Epithelial cell of esophagus (primary cell): ENCODE measurements around the gene PPP6R3.
A peak's percentile ranks its signal among the peaks of the same experiment; 100 is the strongest.

Experiments
- DNase-seq: peaks from one replicate; pipeline ENCODE4 v3.0.0; 2010; ENCODE audit warnings: low read depth
- H3K4me3 ChIP-seq: 2 replicates; pipeline ENCODE4 v1.5.1; 2011; ENCODE audit warnings: mild to moderate bottlenecking, low read length, control low read depth
- TF ChIP-seq, protein P1 (sequence below): IDR thresholded peaks from 2 replicates; pipeline ENCODE4 v1.5.1; 2011; ENCODE audit warnings: low read depth, mild to moderate bottlenecking, low read length, control low read depth, inconsistent platforms; ENCODE audit not compliant: insufficient read depth; ENCODE audit errors: missing control alignments

PPP6R3 gene

GRCh38 chr11:68460741-68461574 lies at the start of gene PPP6R3:
Gene PPP6R3, plus strand, starts transcription at chr11:68460752. Its CDS starts 76,913 bp downstream, at chr11:68537665.
- TF ChIP-seq, protein P1, sequence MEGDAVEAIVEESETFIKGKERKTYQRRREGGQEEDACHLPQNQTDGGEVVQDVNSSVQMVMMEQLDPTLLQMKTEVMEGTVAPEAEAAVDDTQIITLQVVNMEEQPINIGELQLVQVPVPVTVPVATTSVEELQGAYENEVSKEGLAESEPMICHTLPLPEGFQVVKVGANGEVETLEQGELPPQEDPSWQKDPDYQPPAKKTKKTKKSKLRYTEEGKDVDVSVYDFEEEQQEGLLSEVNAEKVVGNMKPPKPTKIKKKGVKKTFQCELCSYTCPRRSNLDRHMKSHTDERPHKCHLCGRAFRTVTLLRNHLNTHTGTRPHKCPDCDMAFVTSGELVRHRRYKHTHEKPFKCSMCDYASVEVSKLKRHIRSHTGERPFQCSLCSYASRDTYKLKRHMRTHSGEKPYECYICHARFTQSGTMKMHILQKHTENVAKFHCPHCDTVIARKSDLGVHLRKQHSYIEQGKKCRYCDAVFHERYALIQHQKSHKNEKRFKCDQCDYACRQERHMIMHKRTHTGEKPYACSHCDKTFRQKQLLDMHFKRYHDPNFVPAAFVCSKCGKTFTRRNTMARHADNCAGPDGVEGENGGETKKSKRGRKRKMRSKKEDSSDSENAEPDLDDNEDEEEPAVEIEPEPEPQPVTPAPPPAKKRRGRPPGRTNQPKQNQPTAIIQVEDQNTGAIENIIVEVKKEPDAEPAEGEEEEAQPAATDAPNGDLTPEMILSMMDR, result no peak
- peak within 1 kb of the TSS; percentile 90 for H3K4me3 ChIP-seq
- DNase-seq, result peak; percentile 50

DNA sequence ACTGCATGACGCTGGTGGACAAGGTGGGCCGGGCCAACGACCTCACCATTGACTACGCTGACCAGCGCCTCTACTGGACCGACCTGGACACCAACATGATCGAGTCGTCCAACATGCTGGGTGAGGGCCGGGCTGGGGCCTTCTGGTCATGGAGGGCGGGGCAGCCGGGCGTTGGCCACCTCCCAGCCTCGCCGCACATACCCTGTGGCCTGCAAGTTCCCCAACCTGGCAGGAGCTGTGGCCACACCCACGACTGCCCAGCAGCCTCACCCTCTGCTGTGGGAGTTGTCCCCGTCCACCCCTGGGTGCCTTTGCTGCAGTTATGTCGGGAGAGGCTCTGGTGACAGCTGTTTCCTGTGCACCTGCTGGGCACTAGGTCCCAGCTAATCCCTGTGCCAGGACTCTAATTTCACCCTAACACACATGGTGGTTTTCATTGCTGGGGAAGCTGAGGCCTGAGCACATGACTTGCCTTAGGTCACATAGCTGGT lies 49.0 kb upstream of the PPP6R3 start:
- no peak for DNase-seq
- no peak overlapping the region for H3K4me3 ChIP-seq
- TF ChIP-seq, protein P1, result no peak

DNA sequence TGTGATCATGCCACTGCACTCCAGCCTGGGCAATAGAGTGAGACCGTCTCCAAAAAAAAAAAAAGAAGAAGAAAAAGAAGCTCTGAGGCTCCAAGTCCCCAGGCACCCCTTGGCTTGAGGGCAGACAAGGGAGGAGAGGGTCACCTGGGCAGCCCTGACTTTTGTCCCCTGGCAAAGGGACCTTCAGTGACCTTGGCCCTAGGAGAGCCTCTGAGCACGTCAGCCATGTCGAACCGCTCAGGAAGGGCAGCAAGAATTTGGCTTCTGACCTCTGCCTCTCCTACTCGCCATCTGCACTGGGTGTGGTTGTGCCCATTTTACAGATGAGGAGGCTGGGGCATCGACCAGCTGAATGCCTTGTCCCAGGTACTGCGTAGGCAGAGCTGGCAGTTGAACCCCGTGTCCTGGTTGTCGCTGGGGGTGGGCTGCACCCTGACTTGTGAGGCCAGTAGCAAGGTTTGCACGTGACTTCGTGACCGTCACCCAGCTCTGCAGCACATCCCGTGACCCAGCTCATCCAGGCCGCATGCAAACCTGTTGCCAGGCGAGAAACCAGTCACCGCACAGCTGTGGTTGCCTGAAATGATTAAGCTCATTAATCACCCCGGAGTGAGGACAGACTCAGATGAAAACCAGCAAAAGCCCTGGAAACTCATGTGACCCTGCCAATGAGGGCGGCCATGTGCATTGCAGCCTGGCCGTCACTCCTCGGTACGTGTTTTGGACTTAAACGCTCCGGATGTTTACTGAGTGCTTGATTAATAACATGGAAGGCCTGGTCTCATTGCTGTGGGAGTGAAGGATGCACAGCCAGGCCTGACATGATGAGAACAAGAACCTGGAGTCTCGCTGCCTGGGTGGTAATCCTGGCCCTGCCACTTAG lies 47.7 kb upstream of the PPP6R3 start:
- no peak overlapping the region for H3K4me3 ChIP-seq
- DNase-seq, result peak; percentile 15
- TF ChIP-seq, protein P1, result no peak

- DNase-seq, result no peak
- TF ChIP-seq, protein P1, result no peak
- H3K4me3 ChIP-seq, result no peak overlapping the region
Measured at GRCh38 chr11:68413591-68413999, 47.0 kb upstream of the PPP6R3 start.

DNA sequence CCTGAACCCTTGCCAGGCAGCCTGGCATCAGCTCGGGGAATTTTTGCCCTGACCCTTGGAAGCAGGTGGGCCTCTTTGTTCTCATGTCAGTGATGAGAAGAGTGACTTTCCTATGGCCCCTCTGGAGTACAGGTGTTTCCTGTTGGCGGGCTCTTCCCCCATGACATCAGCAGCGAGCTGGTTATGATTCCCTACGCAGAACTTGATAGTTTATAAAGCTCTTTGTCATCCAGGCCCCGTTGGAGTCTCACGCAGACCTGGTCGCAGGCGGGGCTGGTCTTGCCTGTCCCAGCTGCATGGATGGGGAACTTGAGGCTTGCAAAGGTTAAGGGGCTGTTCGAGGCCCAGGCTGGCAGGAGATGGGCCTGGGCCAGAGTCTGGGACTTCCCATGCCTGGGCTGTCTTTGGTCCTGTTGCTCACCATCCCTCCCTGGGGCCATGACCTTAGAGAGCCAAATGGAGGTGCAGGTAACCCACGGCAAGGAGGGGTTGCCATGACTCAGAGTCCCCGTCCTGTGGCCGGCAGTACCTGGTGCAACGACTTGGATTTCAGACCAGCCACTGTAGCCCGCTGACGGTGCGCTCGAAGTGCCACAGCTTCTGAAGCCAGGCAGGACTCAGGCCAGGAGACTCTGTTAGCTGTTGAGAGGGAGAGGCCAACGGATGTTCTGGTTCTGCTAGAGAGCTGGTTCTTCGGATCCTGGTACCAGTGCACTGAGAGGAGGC lies 45.9 kb upstream of the PPP6R3 start:
- no peak overlapping the region for H3K4me3 ChIP-seq
- TF ChIP-seq, protein P1, result no peak
- no peak for DNase-seq

- no peak for DNase-seq
- TF ChIP-seq, protein P1, result no peak
- no peak overlapping the region for H3K4me3 ChIP-seq
Measured at GRCh38 chr11:68416070-68416578, 44.4 kb upstream of the PPP6R3 start.
